Measurements from ENCODE around the gene PLA2G4B.

The PLA2G4B gene

DNA sequence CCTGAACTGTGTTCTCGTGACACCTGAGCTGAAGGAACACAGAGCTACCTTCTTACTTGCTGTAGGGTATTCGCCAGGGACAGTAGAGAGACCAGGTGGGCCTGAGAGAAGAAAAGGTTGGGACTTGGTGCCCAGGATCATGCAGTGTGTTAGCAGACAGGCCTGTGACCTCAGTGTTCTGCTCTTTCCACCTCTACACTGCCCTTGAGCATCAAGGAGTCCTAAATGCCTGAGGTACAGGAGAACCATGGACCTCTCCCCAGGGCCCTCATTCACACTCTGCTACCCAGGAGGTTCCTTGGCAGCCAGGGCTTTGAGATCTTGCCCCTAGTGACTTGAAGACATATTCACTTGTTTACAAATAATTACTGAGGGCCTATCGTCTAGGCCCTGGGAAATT is 32.9 kb upstream of the PLA2G4B start:
- Histone ChIP-seq H3K4me3 (IDR thresholded peaks at IDR 0.05; ENCODE audit: insufficient read depth, low read depth, low read length) (no peak overlapping the region), H4K20me1 (ENCODE audit: insufficient read depth) (no peaks in the 10 kb centered on the region), H3K79me2 (ENCODE audit: insufficient read depth, low read depth) (no peaks in the 10 kb centered on the region), H3K4me1 (ENCODE audit: low read depth, poor library complexity, severe bottlenecking) (peaks cover 1% of the 10 kb centered on the region), H3K27me3 (ENCODE audit: insufficient read depth, low read depth) (no peaks in the 10 kb centered on the region), H3K9ac (no peak overlapping the region), H3K4me2 (no peak overlapping the region), H2AFZ (ENCODE audit: low read depth) (no peak overlapping the region), H3K36me3 (ENCODE audit: insufficient read depth) (no peaks in the 10 kb centered on the region), H3K27ac (no peak overlapping the region)
- TF ChIP-seq, protein P1, sequence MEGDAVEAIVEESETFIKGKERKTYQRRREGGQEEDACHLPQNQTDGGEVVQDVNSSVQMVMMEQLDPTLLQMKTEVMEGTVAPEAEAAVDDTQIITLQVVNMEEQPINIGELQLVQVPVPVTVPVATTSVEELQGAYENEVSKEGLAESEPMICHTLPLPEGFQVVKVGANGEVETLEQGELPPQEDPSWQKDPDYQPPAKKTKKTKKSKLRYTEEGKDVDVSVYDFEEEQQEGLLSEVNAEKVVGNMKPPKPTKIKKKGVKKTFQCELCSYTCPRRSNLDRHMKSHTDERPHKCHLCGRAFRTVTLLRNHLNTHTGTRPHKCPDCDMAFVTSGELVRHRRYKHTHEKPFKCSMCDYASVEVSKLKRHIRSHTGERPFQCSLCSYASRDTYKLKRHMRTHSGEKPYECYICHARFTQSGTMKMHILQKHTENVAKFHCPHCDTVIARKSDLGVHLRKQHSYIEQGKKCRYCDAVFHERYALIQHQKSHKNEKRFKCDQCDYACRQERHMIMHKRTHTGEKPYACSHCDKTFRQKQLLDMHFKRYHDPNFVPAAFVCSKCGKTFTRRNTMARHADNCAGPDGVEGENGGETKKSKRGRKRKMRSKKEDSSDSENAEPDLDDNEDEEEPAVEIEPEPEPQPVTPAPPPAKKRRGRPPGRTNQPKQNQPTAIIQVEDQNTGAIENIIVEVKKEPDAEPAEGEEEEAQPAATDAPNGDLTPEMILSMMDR (conservative IDR thresholded peaks at IDR 0.05; ENCODE audit: low read depth, low read length): no peak

DNA sequence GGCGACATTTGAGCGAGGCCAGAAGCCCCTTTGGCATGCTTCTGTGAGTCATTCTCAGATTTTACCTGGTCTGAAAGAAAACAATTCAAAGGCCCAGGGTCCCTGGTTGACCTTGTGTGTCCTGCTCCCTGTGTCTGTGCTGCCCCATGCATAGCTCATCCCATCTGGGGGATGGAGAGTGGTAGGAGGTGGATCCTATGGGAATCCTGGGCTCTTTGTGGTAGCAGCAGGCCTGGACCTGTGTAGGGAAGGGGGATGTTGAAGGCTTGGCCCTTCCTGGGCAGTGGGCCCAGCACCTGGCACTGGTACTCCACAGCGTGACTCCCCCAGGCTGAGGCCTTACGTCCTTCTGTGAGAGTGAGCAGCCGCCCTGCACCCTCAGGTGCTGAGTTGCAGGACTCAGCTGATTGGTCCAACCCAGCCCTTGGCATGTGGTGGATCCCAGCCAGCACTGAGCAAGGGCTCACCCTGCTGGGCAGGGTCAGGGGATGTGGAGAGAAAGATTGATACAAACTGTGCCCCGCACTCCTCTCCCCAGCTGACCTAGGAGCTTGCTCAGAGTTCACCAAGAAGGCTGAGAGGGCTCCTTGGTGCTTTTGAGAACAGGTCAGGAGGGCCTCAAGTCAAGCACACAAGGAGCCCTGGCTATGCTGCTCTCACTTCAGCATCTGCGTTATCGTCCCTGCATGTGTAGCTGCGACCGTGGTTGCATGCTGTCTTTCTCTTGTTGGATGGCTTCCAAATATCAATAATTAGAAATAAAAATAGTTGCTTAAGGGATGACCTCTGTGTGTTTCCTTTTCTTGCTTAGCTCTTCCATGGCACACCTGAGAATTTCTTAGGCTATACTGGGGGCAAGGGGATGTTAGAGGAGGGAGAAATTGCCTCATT is 32.1 kb upstream of the PLA2G4B start:
- Histone ChIP-seq H3K27me3 (ENCODE audit: insufficient read depth, low read depth) (no peaks in the 10 kb centered on the region), H3K27ac (no peak overlapping the region), H2AFZ (ENCODE audit: low read depth) (no peak overlapping the region), H3K9ac (no peak overlapping the region), H4K20me1 (ENCODE audit: insufficient read depth) (no peaks in the 10 kb centered on the region), H3K79me2 (ENCODE audit: insufficient read depth, low read depth) (no peaks in the 10 kb centered on the region), H3K4me1 (ENCODE audit: low read depth, poor library complexity, severe bottlenecking) (peaks cover 9% of the 10 kb centered on the region), H3K4me3 (IDR thresholded peaks at IDR 0.05; ENCODE audit: insufficient read depth, low read depth, low read length) (no peak overlapping the region), H3K4me2 (no peak overlapping the region), H3K36me3 (ENCODE audit: insufficient read depth) (no peaks in the 10 kb centered on the region)
- TF ChIP-seq, protein P1 (conservative IDR thresholded peaks at IDR 0.05; ENCODE audit: low read depth, low read length): no peak

DNA sequence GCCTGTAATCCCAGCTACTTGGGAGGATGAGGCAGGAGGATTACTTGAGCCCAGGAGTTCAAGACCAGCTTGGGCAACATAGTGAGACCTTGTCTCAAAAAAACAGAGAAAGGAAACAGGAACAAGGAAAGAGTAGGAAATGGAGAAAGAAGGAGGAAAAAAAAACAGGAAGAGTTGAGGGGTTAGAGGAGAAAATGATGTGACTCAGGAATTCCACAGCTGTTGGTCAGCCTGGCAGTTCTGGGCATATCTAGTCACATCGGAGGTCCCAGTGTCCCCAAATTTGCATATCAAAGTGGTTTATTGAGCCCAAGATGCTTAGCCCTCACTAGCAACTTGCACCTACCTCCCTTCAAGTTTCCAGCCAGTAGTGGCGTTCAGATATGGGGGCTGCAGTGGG is 29.5 kb upstream of the PLA2G4B start:
- no peak overlapping the region for H3K27ac ChIP-seq
- H4K20me1 ChIP-seq (ENCODE audit: insufficient read depth): no peaks in the 10 kb centered on the region
- no peak overlapping the region for H3K9ac ChIP-seq
- H3K4me3 ChIP-seq (IDR thresholded peaks at IDR 0.05; ENCODE audit: insufficient read depth, low read depth, low read length): no peak overlapping the region
- H2AFZ ChIP-seq (ENCODE audit: low read depth): no peak overlapping the region
- no peaks in the 10 kb centered on the region for H3K79me2 ChIP-seq (ENCODE audit: insufficient read depth, low read depth)
- H3K4me1 ChIP-seq (ENCODE audit: low read depth, poor library complexity, severe bottlenecking): peaks cover 11% of the 10 kb centered on the region
- no peak overlapping the region for H3K4me2 ChIP-seq
- TF ChIP-seq, protein P1 (conservative IDR thresholded peaks at IDR 0.05; ENCODE audit: low read depth, low read length): no peak
- no peaks in the 10 kb centered on the region for H3K36me3 ChIP-seq (ENCODE audit: insufficient read depth)
- no peaks in the 10 kb centered on the region for H3K27me3 ChIP-seq (ENCODE audit: insufficient read depth, low read depth)

- Histone ChIP-seq H3K27me3 (ENCODE audit: insufficient read depth, low read depth) (no peaks in the 10 kb centered on the region), H2AFZ (ENCODE audit: low read depth) (no peak overlapping the region), H3K9ac (no peak overlapping the region), H3K79me2 (ENCODE audit: insufficient read depth, low read depth) (no peaks in the 10 kb centered on the region), H3K4me1 (ENCODE audit: low read depth, poor library complexity, severe bottlenecking) (peaks cover 11% of the 10 kb centered on the region), H4K20me1 (ENCODE audit: insufficient read depth) (no peaks in the 10 kb centered on the region), H3K4me2 (no peak overlapping the region), H3K36me3 (ENCODE audit: insufficient read depth) (no peaks in the 10 kb centered on the region), H3K27ac (no peak overlapping the region), H3K4me3 (IDR thresholded peaks at IDR 0.05; ENCODE audit: insufficient read depth, low read depth, low read length) (no peak overlapping the region)
- TF ChIP-seq, protein P1 (conservative IDR thresholded peaks at IDR 0.05; ENCODE audit: low read depth, low read length): no peak
These were observed 29.0 kb upstream of the PLA2G4B start for GRCh38 chr15:41809526-41810220.
